Smooth muscle cell of the umbilical artery (primary cell): Measurements from ENCODE around the gene HSPE1. TPM values are rescaled to one million over a fixed set of nuclear protein-coding genes. Genes with fewer than 3 reads are reported as not detected.

Experiments used
- total RNA-seq: library from RNA; depleted of rRNA; stranded (reverse); fragments of >200 nt; gene quantifications from 2 replicates; pipeline ENCODE4 v1.2.3, GENCODE V29; 2014

HSPE1 gene
- 107 and 118 TPM in 2 replicates for total RNA-seq

DNA sequence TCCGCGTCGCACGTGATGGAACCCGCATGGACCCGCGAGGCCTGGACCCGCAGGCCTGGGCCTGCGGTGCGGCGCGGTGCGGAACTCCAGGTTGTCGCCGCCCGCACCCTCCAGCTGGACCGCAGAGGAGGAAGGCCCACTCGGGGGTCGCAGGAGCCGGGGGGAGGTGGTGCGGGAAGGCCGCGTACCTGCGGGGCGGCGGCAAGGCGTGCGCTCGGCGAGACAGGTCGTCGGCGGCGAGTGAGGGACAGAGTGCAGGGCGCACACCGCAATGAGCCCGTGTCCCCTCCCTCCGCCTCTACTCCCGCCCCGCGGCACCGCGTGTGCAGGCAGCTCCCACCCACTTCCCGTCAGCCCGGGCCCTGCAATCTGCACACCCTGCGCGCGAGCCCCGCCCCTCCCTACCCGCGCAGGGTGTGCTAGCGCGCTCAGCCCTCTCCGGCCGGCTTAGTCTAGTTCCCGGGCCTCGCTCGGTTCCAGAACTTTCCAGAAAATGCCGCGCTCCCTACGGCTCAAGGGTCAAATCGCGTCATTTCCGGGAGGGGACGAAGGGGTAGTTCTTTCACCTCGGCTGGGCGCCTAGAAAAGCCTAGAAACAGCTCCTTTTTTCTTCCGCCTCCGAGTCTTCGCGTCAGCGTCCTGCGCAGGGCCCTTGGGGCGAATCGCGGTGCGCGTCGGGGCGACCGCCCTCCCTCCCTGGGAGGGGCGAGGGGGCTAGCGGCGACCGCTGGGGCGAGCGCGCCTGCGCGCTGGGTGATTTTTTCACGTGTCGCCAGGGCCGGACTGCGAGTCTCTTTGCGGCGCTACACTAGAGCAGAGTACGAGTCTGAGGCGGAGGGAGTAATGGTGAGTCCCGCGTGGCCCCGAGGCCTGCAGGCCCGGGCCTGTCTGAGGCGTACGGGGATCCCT is at the start of gene HSPE1, which contains the start of gene HSPD1:
TSS of gene HSPE1 (plus strand) at position 786 of the 909 bp plus-strand sequence. CDS start at position 844, 58 bp downstream.
TSS of gene HSPD1 (minus strand) at position 247 of the 909 bp plus-strand sequence. CDS start 992 bp downstream, outside the sequence.

DNA sequence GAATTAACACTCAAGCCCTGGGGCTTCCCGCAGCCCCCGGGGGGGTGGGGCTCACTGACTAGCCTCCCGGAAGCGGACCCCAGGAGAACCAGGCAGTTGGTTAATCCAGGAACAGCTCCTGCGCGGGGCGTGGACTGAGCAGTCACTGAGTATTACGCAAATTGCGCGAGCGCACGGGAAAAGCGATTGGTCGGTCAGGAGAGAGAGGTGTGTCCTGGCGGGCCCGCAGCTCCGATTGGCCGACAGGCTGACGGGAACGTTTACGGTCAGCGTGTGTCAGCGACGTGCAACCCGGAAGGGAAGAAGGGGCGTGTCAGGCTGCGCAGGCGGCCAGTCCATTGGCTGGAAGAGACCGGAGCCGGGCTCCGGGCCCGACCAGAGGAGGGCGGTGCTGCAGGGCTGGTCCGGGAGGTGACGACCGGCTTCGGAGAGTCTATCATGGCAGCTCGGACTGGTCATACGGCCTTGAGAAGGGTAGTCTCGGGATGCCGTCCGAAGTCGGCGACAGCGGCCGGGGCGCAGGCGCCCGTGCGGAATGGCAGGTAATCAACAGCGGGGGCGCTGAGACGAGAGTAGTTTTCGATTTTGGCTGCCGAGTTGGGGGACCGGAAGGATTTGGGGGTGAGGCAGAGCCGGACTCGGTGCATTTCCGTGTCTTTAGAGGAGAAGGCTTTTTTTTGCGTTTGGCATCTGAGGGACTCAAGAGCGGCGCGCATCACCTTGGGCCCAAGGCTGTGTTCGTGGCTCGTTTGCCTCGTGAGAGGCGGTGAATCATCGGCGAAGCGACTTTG is 46.9 kb upstream of the HSPE1 start, which contains the start of gene COQ10B:
TSS of gene COQ10B (plus strand) at position 430 of the 791 bp plus-strand sequence. CDS start at position 439, 9 bp downstream.

DNA sequence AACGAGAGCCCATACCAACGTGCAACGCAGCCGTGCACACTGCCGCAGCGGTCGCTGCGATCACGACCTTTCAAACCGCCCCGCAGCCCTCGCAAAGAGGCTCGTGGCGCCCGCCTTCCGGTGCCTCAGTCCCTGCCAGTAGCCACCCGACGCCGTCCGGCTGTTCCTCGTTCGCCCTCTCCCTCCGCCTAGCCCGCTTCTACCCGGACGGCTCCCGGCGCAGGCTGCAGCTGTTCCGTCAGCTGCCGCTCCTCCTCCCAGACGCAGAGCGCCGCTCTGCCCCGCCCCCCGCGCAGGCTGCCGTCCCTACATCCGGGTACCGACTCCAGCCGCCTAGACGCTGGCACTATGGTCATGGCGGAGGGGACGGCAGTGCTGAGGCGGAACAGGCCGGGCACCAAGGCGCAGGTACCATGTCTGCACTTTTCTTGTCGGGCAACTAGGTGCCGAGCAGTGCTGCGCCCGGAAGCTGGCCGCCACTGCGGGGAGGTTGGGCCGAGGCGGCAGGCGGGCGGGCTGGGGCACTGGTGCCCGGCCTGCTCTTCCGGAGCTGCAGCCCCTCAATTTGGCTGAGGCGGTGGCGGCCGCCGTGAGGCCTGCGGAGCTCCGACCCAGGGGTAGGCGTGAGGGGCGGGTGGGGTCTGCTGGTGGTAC is 15.7 kb downstream of the HSPE1 start, which contains the start of gene MOB4:
TSS of gene MOB4 (plus strand) at position 328 of the 654 bp plus-strand sequence. CDS start at position 349, 21 bp downstream.

Other genes starting within 250 kb of the HSPE1 start
- gene ANKRD44, start 189.6 kb upstream of the HSPE1 start, total RNA-seq, result 10.4 and 11.0 TPM in 2 replicates
- gene SF3B1, start 65.4 kb upstream of the HSPE1 start, total RNA-seq, result 244 and 257 TPM in 2 replicates
- 55.2 and 72.2 TPM in 2 replicates for gene COQ10B, start 46.8 kb upstream of the HSPE1 start, total RNA-seq
- gene HSPD1, start 539 bp upstream of the HSPE1 start, total RNA-seq, result 207 and 385 TPM in 2 replicates
- 31.5 and 41.9 TPM in 2 replicates for gene MOB4, start 15.7 kb downstream of the HSPE1 start, total RNA-seq
- 4.2 and 5.9 TPM in 2 replicates for gene RFTN2, start 175.2 kb downstream of the HSPE1 start, total RNA-seq
- 4.8 and 6.7 TPM in 2 replicates for gene MARS2, start 205.0 kb downstream of the HSPE1 start, total RNA-seq